Measurements from ENCODE around the gene PRM1. TPM values are rescaled to one million over a fixed set of nuclear protein-coding genes. Genes with fewer than 3 reads are reported as not detected.

The PRM1 gene
- total and polyA plus RNA-seq, 8 donors, result not detected

DNA sequence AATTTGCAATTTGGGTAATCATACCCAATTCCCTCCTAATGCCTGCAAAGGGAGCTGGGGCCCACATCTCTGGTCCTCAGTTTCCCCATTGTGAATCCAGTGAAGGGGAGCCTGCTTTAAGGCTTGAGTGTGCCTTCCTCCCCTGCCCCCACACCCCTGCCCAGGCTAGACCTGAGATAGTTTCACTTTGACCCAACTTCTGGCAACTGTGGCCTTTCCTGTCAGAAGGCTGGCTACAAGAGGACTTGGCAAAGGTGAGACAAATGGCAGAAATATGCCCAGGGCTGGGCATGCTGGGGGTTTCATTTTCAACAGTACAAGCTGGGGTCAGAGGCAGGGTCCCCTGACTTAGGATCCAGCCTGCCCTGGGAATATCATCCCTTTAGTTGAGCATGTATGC lies 35.1 kb downstream of the PRM1 start:
- H3K27ac ChIP-seq, result no peak overlapping the region
- intact Hi-C loops (cut with DNase I; ENCODE audit: low total_unique reads), result no loop called here
- DNase-seq, result no peak
- no peak for TF ChIP-seq POLR2A (IDR thresholded peaks at IDR 0.05)
- TF ChIP-seq POLR2AphosphoS5 (IDR thresholded peaks at IDR 0.05), result no peak
- no peak for TF ChIP-seq EP300 (IDR thresholded peaks at IDR 0.05)
- TF ChIP-seq, protein P1, sequence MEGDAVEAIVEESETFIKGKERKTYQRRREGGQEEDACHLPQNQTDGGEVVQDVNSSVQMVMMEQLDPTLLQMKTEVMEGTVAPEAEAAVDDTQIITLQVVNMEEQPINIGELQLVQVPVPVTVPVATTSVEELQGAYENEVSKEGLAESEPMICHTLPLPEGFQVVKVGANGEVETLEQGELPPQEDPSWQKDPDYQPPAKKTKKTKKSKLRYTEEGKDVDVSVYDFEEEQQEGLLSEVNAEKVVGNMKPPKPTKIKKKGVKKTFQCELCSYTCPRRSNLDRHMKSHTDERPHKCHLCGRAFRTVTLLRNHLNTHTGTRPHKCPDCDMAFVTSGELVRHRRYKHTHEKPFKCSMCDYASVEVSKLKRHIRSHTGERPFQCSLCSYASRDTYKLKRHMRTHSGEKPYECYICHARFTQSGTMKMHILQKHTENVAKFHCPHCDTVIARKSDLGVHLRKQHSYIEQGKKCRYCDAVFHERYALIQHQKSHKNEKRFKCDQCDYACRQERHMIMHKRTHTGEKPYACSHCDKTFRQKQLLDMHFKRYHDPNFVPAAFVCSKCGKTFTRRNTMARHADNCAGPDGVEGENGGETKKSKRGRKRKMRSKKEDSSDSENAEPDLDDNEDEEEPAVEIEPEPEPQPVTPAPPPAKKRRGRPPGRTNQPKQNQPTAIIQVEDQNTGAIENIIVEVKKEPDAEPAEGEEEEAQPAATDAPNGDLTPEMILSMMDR (IDR thresholded peaks at IDR 0.05), result no peak
- no peaks in the 10 kb centered on the region for H3K27me3 ChIP-seq
- H3K4me3 ChIP-seq, result no peak overlapping the region
- peaks cover 0 to 1% (median under 1%) of the 10 kb centered on the region in 4 donors for H3K4me1 ChIP-seq
- H3K36me3 ChIP-seq, result no peaks in the 10 kb centered on the region
- no peaks in the 10 kb centered on the region for H3K9me3 ChIP-seq

DNA sequence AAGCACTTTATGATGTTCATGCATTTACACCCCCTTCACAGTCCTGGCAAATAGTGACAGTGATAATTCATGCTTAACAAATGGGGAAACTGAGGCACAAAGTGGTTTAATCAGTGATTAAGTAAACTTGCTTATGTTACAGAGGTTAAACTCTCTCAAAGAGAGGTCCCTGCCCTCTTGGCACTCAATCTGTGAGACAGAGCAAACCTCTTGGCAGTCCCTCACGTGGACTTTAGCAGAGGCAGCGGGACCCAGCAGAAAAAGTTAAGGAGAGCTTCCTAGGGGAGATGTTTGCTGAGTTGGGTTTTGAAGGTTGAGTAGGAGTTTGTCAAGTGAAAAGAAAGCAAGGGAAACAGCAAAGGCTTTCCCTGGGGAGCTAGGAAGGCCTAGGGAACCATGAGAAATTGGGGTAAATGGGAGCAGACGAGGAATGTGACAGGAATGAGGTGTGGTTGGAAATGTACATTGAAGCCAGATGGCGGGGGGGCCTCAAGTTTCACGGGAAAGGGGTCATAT lies 35.9 kb downstream of the PRM1 start:
- Histone ChIP-seq H3K27me3 (no peaks in the 10 kb centered on the region), H3K4me3 (no peak overlapping the region), H3K36me3 (no peaks in the 10 kb centered on the region), H3K27ac (no peak overlapping the region), H3K4me1 (peaks cover 0 to 8% (median 8%) of the 10 kb centered on the region in 4 donors), H3K9me3 (no peaks in the 10 kb centered on the region)
- no peak for TF ChIP-seq POLR2AphosphoS5 (IDR thresholded peaks at IDR 0.05)
- TF ChIP-seq POLR2A (IDR thresholded peaks at IDR 0.05), result no peak
- TF ChIP-seq EP300 (IDR thresholded peaks at IDR 0.05), result no peak
- TF ChIP-seq, protein P1 (IDR thresholded peaks at IDR 0.05), result no peak
- intact Hi-C loops (cut with DNase I; ENCODE audit: low total_unique reads), result no loop called here
- DNase-seq, result no peak
- WGBS, 5 donors, result 76 to 87% (median 79%) methylated on average over 5 of the region's 5 CpGs

DNA sequence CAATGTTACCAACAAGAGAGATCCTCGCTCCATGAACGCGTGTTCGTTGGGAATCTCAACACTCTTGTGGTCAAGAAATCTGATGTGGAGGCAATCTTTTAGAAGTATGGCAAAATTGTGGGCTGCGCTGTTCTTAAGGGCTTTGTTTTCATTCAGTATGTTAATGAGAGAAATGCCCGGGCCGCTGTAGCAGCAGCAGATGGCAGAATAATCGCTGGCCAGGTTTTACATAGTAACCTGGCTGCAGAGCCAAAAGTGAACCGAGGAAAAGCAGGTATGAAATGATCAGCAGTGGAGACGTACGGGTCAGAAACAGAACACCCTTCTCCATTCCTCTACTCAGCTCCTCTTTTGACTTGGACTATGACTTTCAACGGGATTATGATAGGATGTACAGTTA lies 38.5 kb downstream of the PRM1 start:
- H3K27ac ChIP-seq, result no peak overlapping the region
- H3K4me3 ChIP-seq, result no peak overlapping the region
- peaks cover 0 to 9% (median 8%) of the 10 kb centered on the region in 4 donors for H3K4me1 ChIP-seq
- TF ChIP-seq POLR2AphosphoS5 (IDR thresholded peaks at IDR 0.05) (no peak), POLR2A (IDR thresholded peaks at IDR 0.05) (no peak), EP300 (IDR thresholded peaks at IDR 0.05) (no peak)
- TF ChIP-seq, protein P1 (IDR thresholded peaks at IDR 0.05), result no peak
- intact Hi-C loops (cut with DNase I; ENCODE audit: low total_unique reads), result no loop called here
- DNase-seq, result no peak
- no peaks in the 10 kb centered on the region for H3K27me3 ChIP-seq
- no peaks in the 10 kb centered on the region for H3K9me3 ChIP-seq
- no peaks in the 10 kb centered on the region for H3K36me3 ChIP-seq
- 68 to 79% (median 73%) methylated on average over 12 of the region's 12 CpGs for WGBS, 5 donors

DNA sequence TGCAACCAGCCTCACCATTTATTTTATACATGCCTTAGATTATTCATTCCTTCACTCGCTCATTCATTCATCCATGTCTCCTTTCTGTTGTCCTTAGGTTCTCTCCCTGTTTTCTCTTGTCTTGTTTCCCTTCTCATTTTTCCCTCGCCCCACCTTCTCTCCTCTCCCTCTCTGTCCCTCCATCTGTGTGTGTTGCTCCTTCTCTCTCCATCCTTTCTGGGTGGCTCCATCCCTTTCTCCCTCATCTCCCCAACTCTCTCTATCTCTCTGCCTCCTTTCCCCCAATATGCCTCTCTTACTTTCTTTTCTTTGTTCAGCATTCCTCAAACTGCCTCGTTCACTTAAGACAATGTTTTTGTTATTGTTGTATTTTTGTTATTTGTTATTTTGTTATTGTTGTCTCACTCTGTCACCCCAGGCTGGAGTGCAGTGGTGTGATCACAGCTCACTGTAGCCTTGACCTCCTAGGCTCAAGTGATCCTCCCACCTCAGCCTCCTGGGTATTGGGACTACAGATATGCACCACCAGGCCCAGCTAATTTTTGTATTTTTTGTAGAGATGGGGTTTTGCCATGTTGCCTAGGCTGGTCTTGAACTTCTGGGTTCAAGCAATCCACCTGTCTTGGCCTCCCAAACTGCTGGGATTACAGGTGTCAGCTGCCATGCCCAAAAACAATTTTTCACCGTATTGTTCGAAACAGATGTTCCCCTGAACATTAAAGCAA lies 39.5 kb downstream of the PRM1 start:
- 92 to 95% (median 94%) methylated on average over 5 of the region's 5 CpGs for WGBS, 5 donors
- Histone ChIP-seq H3K4me3 (no peak overlapping the region), H3K27ac (no peak overlapping the region), H3K9me3 (no peaks in the 10 kb centered on the region), H3K4me1 (peaks cover 0 to 9% (median 8%) of the 10 kb centered on the region in 4 donors), H3K27me3 (no peaks in the 10 kb centered on the region), H3K36me3 (no peaks in the 10 kb centered on the region)
- TF ChIP-seq POLR2A (IDR thresholded peaks at IDR 0.05) (no peak), POLR2AphosphoS5 (IDR thresholded peaks at IDR 0.05) (no peak)
- intact Hi-C loops (cut with DNase I; ENCODE audit: low total_unique reads), result no loop called here
- no peak for DNase-seq
